ENCODE measurements around the gene FRMD7.
"Not testable (repeated sequence)": the region's sequence is repeated elsewhere in the genome, so short reads cannot be mapped to it uniquely, and the experiment has no call there.

Gene FRMD7

GRCh38 chrX:132093239-132093860 lies 34.5 kb downstream of the FRMD7 start:
- DNase-seq (ENCODE audit: low read depth in 2 of 2): no peak

GRCh38 chrX:132092439-132093065 lies 35.3 kb downstream of the FRMD7 start:
- DNase-seq (ENCODE audit: low read depth in 2 of 2): peak; percentile 8 to 27

GRCh38 chrX:132090403-132091159 lies 37.2 kb downstream of the FRMD7 start:
- no peak for DNase-seq (ENCODE audit: low read depth in 2 of 2)

GRCh38 chrX:132088864-132089263 lies 39.0 kb downstream of the FRMD7 start:
- DNase-seq (ENCODE audit: low read depth in 2 of 2): no peak

- DNase-seq (ENCODE audit: low read depth in 2 of 2): no peak
Observed at GRCh38 chrX:132086672-132087071, 41.1 kb downstream of the FRMD7 start.

- DNase-seq (ENCODE audit: low read depth in 2 of 2): no peak
Observed at GRCh38 chrX:132085786-132086185, 42.0 kb downstream of the FRMD7 start.

- no peak for DNase-seq (ENCODE audit: low read depth in 2 of 2)
Observed at GRCh38 chrX:132077912-132078311, 49.9 kb downstream of the FRMD7 start.

GRCh38 chrX:132077414-132077813 lies 50.4 kb downstream of the FRMD7 start:
- no peak for DNase-seq (ENCODE audit: low read depth in 2 of 2)

GRCh38 chrX:132071254-132071653 lies 56.6 kb downstream of the FRMD7 start:
- no peak for DNase-seq (ENCODE audit: low read depth in 2 of 2)

- DNase-seq (ENCODE audit: low read depth in 2 of 2): no peak
Observed at GRCh38 chrX:132068405-132068804, 59.4 kb downstream of the FRMD7 start.

GRCh38 chrX:132063862-132064261 lies 64.0 kb downstream of the FRMD7 start:
- no peak for DNase-seq (ENCODE audit: low read depth in 2 of 2)

GRCh38 chrX:132063334-132063733 lies 64.5 kb downstream of the FRMD7 start:
- no peak for DNase-seq (ENCODE audit: low read depth in 2 of 2)

GRCh38 chrX:132059973-132060540 lies 67.8 kb downstream of the FRMD7 start:
- no peak for DNase-seq (ENCODE audit: low read depth in 2 of 2)

GRCh38 chrX:132058975-132059374 lies 68.8 kb downstream of the FRMD7 start:
- DNase-seq (ENCODE audit: low read depth in 2 of 2): no peak

GRCh38 chrX:132058050-132058449 lies 69.8 kb downstream of the FRMD7 start:
- no peak for DNase-seq (ENCODE audit: low read depth in 2 of 2)

GRCh38 chrX:132051778-132052177 lies 76.0 kb downstream of the FRMD7 start:
- DNase-seq (ENCODE audit: low read depth in 2 of 2): not testable (repeated sequence)

- DNase-seq (ENCODE audit: low read depth in 2 of 2): no peak
Observed at GRCh38 chrX:132046533-132046932, 81.3 kb downstream of the FRMD7 start.

- DNase-seq (ENCODE audit: low read depth in 2 of 2): no peak
Observed at GRCh38 chrX:132045456-132045855, 82.4 kb downstream of the FRMD7 start.

- DNase-seq (ENCODE audit: low read depth in 2 of 2): no peak
Observed at GRCh38 chrX:132044953-132045352, 82.9 kb downstream of the FRMD7 start.

GRCh38 chrX:132043977-132044376 lies 83.8 kb downstream of the FRMD7 start:
- DNase-seq (ENCODE audit: low read depth in 2 of 2): no peak

- no peak for DNase-seq (ENCODE audit: low read depth in 2 of 2)
Observed at GRCh38 chrX:132041015-132041414, 86.8 kb downstream of the FRMD7 start.

- DNase-seq (ENCODE audit: low read depth in 2 of 2): no peak
Observed at GRCh38 chrX:132040066-132040465, 87.8 kb downstream of the FRMD7 start.

All from stimulated activated CD4-positive, alpha-beta T cell treated with anti-CD3 and anti-CD28 coated beads, Interleukin-1b, Interleukin-23, amount 100 ng/mL, for 4 hours (primary cell).